ENCODE data around the gene KLHL11. TPM values are rescaled to one million over a fixed set of nuclear protein-coding genes. Genes with fewer than 3 reads are reported as not detected.

The KLHL11 gene
- total and polyA plus RNA-seq, 4 donors: 0.68 to 12.6 (median 7.1) TPM

DNA sequence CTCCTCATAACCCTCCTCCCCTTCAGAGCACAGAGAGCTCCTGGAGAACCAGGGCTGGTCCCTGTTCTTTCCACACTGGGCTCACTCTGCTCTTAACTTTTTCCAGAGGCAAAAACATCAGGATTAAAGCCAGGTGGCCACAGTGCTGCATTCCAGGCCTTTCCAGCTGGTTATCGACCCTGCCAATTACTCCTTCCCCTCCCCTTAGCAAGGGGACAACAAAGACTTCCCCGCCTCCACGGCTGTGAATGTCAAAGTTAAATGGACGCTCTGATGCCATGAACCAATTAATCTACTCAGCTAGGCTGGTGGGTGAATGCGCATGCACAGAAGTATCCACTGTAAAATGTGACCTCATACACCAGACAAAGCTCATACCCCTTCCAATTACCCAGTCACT is 30.4 kb upstream of the KLHL11 start:
- Histone ChIP-seq H3K9ac (ENCODE audit: low read depth in 1 of 2, low read length in 2 of 2) (no peak overlapping the region), H3K9me3 (ENCODE audit: control insufficient read depth in 4 of 4, low read length in 3 of 4) (no peaks in the 10 kb centered on the region), H3K4me3 (ENCODE audit: low read depth in 1 of 3, low read length in 3 of 3) (no peak overlapping the region), H3K27me3 (ENCODE audit: control insufficient read depth in 4 of 4, insufficient read depth in 4 of 4, low read length in 3 of 4) (no peaks in the 10 kb centered on the region), H3K27ac (ENCODE audit: low read depth in 1 of 2, low read length in 2 of 2) (peak overlapping the region in 1 of 2 donors; percentile 14), H3K4me1 (ENCODE audit: control insufficient read depth in 4 of 4, insufficient read depth in 4 of 4, low read length in 3 of 4) (peaks cover 3 to 18% (median 14%) of the 10 kb centered on the region in 4 donors), H3K36me3 (ENCODE audit: control insufficient read depth in 4 of 4, insufficient read depth in 3 of 4, low read depth in 1 of 4, low read length in 3 of 4) (peaks cover 6 to 72% (median 25%) of the 10 kb centered on the region in 4 donors)
- WGBS: 58% methylated on average over 5 of the region's 5 CpGs
- no peak for DNase-seq (ENCODE audit: low spot score)
- TF ChIP-seq FOXA2 (IDR thresholded peaks at IDR 0.05) (no peak), FOXA1 (IDR thresholded peaks at IDR 0.05) (no peak), RAD21 (IDR thresholded peaks at IDR 0.05) (no peak), SP1 (IDR thresholded peaks at IDR 0.05) (no peak), EGR1 (IDR thresholded peaks at IDR 0.05; ENCODE audit: low read depth in 2 of 2) (no peak), REST (IDR thresholded peaks at IDR 0.05) (no peak), HNF4G (IDR thresholded peaks at IDR 0.05) (no peak), RXRA (IDR thresholded peaks at IDR 0.05) (no peak), NR2F2 (IDR thresholded peaks at IDR 0.05) (no peak), HNF4A (conservative IDR thresholded peaks at IDR 0.05) (no peak), CTCF (IDR thresholded peaks at IDR 0.05; ENCODE audit: low read depth, low read length, missing input control) (no peak), GABPA (IDR thresholded peaks at IDR 0.05 in 1 of 2, conservative IDR thresholded peaks at IDR 0.05 in 1 of 2) (no peak), YY1 (IDR thresholded peaks at IDR 0.05) (no peak), TAF1 (conservative IDR thresholded peaks at IDR 0.05) (no peak), JUND (IDR thresholded peaks at IDR 0.05) (no peak)
- TF ChIP-seq, protein P1, sequence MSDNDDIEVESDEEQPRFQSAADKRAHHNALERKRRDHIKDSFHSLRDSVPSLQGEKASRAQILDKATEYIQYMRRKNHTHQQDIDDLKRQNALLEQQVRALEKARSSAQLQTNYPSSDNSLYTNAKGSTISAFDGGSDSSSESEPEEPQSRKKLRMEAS (IDR thresholded peaks at IDR 0.05): no peak
- TF ChIP-seq, protein P2, sequence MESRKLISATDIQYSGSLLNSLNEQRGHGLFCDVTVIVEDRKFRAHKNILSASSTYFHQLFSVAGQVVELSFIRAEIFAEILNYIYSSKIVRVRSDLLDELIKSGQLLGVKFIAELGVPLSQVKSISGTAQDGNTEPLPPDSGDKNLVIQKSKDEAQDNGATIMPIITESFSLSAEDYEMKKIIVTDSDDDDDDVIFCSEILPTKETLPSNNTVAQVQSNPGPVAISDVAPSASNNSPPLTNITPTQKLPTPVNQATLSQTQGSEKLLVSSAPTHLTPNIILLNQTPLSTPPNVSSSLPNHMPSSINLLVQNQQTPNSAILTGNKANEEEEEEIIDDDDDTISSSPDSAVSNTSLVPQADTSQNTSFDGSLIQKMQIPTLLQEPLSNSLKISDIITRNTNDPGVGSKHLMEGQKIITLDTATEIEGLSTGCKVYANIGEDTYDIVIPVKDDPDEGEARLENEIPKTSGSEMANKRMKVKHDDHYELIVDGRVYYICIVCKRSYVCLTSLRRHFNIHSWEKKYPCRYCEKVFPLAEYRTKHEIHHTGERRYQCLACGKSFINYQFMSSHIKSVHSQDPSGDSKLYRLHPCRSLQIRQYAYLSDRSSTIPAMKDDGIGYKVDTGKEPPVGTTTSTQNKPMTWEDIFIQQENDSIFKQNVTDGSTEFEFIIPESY (IDR thresholded peaks at IDR 0.05): no peak
- TF ChIP-seq, protein P3, sequence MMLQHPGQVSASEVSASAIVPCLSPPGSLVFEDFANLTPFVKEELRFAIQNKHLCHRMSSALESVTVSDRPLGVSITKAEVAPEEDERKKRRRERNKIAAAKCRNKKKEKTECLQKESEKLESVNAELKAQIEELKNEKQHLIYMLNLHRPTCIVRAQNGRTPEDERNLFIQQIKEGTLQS (IDR thresholded peaks at IDR 0.05): no peak

Data from liver (tissue), 9 donors.